HepG2 (cell line): Measurements from ENCODE around the gene GPSM1. TPM values are rescaled to one million over a fixed set of nuclear protein-coding genes. Genes with fewer than 3 reads are reported as not detected.

Experiments
- AHR ChIP-seq: IDR thresholded peaks from 2 replicates; pipeline ENCODE4 v1.6.1; 2018; ENCODE audit warnings: missing genetic modification reagents, missing compliant biosample characterization
- ARNT2 ChIP-seq: sonication (generic); formaldehyde crosslinking; IDR thresholded peaks from 2 replicates; pipeline ENCODE4 v1.8.0; 2022; ENCODE audit warnings: mild to moderate bottlenecking, low read depth, missing genetic modification reagents, moderate library complexity
- BCL6 ChIP-seq: IDR thresholded peaks from 2 replicates; pipeline ENCODE4 v1.6.1; 2016; ENCODE audit warnings: missing genetic modification reagents, missing compliant biosample characterization
- CAMTA2 ChIP-seq: sonication (generic); formaldehyde crosslinking; IDR thresholded peaks from 2 replicates; pipeline ENCODE4 v1.4.0; 2020; ENCODE audit warnings: mild to moderate bottlenecking, missing genetic modification reagents, borderline replicate concordance
- HDAC2 ChIP-seq: sonication (generic); formaldehyde crosslinking; IDR thresholded peaks from 2 replicates; pipeline ENCODE4 v1.4.0; 2020; ENCODE audit warnings: missing genetic modification reagents
- ISL2 ChIP-seq: sonication (generic); formaldehyde crosslinking; IDR thresholded peaks from 2 replicates; pipeline ENCODE4 v1.5.0; 2020; ENCODE audit warnings: missing genetic modification reagents
- KDM5A ChIP-seq: fragments of 200-600 bp; sonication (generic); IDR thresholded peaks from 2 replicates; pipeline ENCODE4 v1.7.0; 2018; ENCODE audit warnings: antibody characterized with exemption, mild to moderate bottlenecking, low read length, borderline replicate concordance
- MXI1 ChIP-seq: IDR thresholded peaks from 3 replicates; pipeline ENCODE4 v1.6.1; 2012; ENCODE audit warnings: low read depth, low read length, inconsistent platforms, borderline replicate concordance
- NPAS2 ChIP-seq: sonication (generic); formaldehyde crosslinking; IDR thresholded peaks from 2 replicates; pipeline ENCODE4 v1.8.0; 2022; ENCODE audit warnings: mild to moderate bottlenecking, missing genetic modification reagents, borderline replicate concordance
- RAD51 ChIP-seq: fragments of 450-650 bp; IDR thresholded peaks from 2 replicates; pipeline ENCODE4 v1.6.1; 2016; ENCODE audit warnings: borderline replicate concordance
- RBFOX2 ChIP-seq: fragments of 200-400 bp; formaldehyde crosslinking; IDR thresholded peaks from 2 replicates; pipeline ENCODE4 v1.6.1; 2017; ENCODE audit warnings: low read depth, mild to moderate bottlenecking, low read length
- SAFB2 ChIP-seq: sonication (generic); formaldehyde crosslinking; IDR thresholded peaks from 2 replicates; pipeline ENCODE4 v1.5.1; 2020; ENCODE audit warnings: missing genetic modification reagents, low read depth, mild to moderate bottlenecking, borderline replicate concordance
- SAP130 ChIP-seq: IDR thresholded peaks from 2 replicates; pipeline ENCODE4 v1.6.1; 2016; ENCODE audit warnings: low read depth
- TBP ChIP-seq: sonication (generic); formaldehyde crosslinking; IDR thresholded peaks from 2 replicates; pipeline ENCODE4 v1.5.0; 2020; ENCODE audit warnings: missing genetic modification reagents
- XBP1 ChIP-seq: sonication (generic); formaldehyde crosslinking; IDR thresholded peaks from 2 replicates; pipeline ENCODE4 v1.5.0; 2020; ENCODE audit warnings: missing genetic modification reagents
- ZNF432 ChIP-seq: sonication (generic); formaldehyde crosslinking; IDR thresholded peaks from 2 replicates; pipeline ENCODE4 v1.5.0; 2020; ENCODE audit warnings: missing genetic modification reagents, mild to moderate bottlenecking, borderline replicate concordance
- ZNF460 ChIP-seq: sonication (generic); formaldehyde crosslinking; IDR thresholded peaks from 2 replicates; pipeline ENCODE4 v1.5.1; 2020; ENCODE audit warnings: missing genetic modification reagents, mild to moderate bottlenecking, borderline replicate concordance
- polyA plus RNA-seq, 8 experiments: library from polyadenylated mRNA; depleted of rRNA in 3 of 8; stranded (reverse) in 7 of 8; unstranded in 1 of 8; fragments of >200 nt; fragmentation: Illumina TruSeq in 4 of 8; extraction: Trizol in 4 of 8; gene quantifications; 2 replicates each; pipeline versions ENCODE4 v1.2.1 to v1.2.3, GENCODE V29; 2011 to 2016; ENCODE audit warnings: low read depth in 4 of 8, missing spikeins in 1 of 8, mixed read lengths in 1 of 8; ENCODE audit not compliant: insufficient read depth in 1 of 8
- total RNA-seq, 5 experiments: library from RNA; depleted of rRNA; stranded (reverse); fragments of >200 nt; fragmentation: Illumina TruSeq; extraction: Trizol; gene quantifications; 2 replicates each; pipeline ENCODE4 v1.2.3, GENCODE V29; 2016; ENCODE audit warnings: low read depth in 1 of 5
- TF ChIP-seq, protein P1 (sequence below): fragments of 450-650 bp; IDR thresholded peaks from 2 replicates; pipeline ENCODE4 v1.6.1; 2017; ENCODE audit warnings: mild to moderate bottlenecking
- TF ChIP-seq, protein P2 (sequence below): sonication (generic); formaldehyde crosslinking; IDR thresholded peaks from 2 replicates; pipeline ENCODE4 v1.4.0; 2020; ENCODE audit warnings: missing genetic modification reagents, borderline replicate concordance
- TF ChIP-seq, protein P3 (sequence below): IDR thresholded peaks from 2 replicates; pipeline ENCODE4 v1.6.1; 2016; ENCODE audit warnings: missing compliant biosample characterization, missing genetic modification reagents, borderline replicate concordance
- TF ChIP-seq, protein P4 (sequence below): IDR thresholded peaks from 2 replicates; pipeline ENCODE4 v1.4.0; 2020; ENCODE audit warnings: mild to moderate bottlenecking, missing genetic modification reagents

GPSM1 gene
- total and polyA plus RNA-seq, 2 of the 13 experiments (the other 11 are each of a cell fraction or from before 2014, with no cell fraction given), result 1.0 to 2.4 TPM

DNA sequence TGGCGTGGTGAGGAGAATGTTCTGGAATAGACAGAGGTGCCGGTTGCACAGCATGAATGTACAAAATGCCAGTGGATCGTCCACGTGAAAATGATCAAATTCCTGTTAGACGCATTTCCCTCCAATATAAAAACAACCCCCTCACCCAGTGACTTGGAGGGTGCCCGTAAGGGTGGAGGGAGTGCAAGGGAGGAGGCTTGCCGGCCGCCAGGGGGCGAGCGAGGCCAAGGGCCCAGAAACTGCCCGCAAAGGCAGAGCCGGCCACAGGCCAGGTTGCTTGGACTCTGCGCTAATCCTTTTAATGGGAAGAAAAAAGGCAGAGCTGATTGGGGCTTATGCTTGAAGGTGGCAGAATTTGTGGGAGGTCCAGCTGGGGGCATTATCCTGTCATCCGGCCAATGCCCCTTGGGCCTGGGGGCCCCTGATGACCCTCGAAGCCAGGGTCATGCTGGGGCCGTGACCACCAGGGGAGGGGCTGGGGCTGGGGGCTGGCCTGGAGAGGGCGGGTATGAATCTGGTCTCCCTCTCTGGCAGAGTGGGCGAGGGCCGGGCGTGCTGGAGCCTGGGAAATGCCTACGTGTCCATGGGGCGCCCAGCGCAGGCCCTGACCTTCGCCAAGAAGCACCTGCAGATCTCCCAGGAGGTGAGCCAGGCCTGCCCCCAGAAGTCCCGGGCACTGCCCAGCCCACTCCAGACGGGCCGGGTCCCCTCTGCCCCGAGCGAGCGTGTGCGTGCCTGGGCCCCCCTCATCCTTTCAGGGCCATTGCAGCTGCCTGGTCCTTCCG lies 12.0 kb downstream of the GPSM1 start (continued):
- 0 out of 2 replicates have a peak, but pooled peaks have one; percentile 37 for TF ChIP-seq ISL2 (CRISPR knock-in tag)
- no peak for TF ChIP-seq ZNF432 (CRISPR knock-in tag)
- TF ChIP-seq RAD51, result no peak
- no peak for TF ChIP-seq ZNF460
- TF ChIP-seq CAMTA2, result no peak
- TF ChIP-seq MXI1, result no peak; the same call in 2 of the 3 replicates
- TF ChIP-seq AHR (CRISPR knock-in tag), result no peak
- no peak for TF ChIP-seq RBFOX2
- no peak for TF ChIP-seq SAFB2 (CRISPR knock-in tag)
- 0 out of 2 replicates have a peak, but pooled peaks have one; percentile 21 for TF ChIP-seq HDAC2 (CRISPR knock-in tag)
- no peak for TF ChIP-seq XBP1
- no peak for TF ChIP-seq ARNT2
- TF ChIP-seq, protein P1, sequence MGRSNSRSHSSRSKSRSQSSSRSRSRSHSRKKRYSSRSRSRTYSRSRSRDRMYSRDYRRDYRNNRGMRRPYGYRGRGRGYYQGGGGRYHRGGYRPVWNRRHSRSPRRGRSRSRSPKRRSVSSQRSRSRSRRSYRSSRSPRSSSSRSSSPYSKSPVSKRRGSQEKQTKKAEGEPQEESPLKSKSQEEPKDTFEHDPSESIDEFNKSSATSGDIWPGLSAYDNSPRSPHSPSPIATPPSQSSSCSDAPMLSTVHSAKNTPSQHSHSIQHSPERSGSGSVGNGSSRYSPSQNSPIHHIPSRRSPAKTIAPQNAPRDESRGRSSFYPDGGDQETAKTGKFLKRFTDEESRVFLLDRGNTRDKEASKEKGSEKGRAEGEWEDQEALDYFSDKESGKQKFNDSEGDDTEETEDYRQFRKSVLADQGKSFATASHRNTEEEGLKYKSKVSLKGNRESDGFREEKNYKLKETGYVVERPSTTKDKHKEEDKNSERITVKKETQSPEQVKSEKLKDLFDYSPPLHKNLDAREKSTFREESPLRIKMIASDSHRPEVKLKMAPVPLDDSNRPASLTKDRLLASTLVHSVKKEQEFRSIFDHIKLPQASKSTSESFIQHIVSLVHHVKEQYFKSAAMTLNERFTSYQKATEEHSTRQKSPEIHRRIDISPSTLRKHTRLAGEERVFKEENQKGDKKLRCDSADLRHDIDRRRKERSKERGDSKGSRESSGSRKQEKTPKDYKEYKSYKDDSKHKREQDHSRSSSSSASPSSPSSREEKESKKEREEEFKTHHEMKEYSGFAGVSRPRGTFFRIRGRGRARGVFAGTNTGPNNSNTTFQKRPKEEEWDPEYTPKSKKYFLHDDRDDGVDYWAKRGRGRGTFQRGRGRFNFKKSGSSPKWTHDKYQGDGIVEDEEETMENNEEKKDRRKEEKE, result no peak
- TF ChIP-seq, protein P2, sequence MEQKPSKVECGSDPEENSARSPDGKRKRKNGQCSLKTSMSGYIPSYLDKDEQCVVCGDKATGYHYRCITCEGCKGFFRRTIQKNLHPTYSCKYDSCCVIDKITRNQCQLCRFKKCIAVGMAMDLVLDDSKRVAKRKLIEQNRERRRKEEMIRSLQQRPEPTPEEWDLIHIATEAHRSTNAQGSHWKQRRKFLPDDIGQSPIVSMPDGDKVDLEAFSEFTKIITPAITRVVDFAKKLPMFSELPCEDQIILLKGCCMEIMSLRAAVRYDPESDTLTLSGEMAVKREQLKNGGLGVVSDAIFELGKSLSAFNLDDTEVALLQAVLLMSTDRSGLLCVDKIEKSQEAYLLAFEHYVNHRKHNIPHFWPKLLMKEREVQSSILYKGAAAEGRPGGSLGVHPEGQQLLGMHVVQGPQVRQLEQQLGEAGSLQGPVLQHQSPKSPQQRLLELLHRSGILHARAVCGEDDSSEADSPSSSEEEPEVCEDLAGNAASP (CRISPR knock-in tag), result no peak; the same call in 1 of the 2 replicates
- TF ChIP-seq KDM5A, result no peak
- peak; percentile 68 for TF ChIP-seq SAP130 (CRISPR knock-in tag)
- TF ChIP-seq, protein P3, sequence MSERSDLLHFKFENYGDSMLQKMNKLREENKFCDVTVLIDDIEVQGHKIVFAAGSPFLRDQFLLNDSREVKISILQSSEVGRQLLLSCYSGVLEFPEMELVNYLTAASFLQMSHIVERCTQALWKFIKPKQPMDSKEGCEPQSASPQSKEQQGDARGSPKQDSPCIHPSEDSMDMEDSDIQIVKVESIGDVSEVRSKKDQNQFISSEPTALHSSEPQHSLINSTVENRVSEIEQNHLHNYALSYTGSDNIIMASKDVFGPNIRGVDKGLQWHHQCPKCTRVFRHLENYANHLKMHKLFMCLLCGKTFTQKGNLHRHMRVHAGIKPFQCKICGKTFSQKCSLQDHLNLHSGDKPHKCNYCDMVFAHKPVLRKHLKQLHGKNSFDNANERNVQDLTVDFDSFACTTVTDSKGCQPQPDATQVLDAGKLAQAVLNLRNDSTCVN (CRISPR knock-in tag), result no peak
- TF ChIP-seq NPAS2, result no peak
- no peak for TF ChIP-seq TBP (CRISPR knock-in tag)
- TF ChIP-seq BCL6, result 0 out of 2 replicates have a peak, but pooled peaks have one; percentile 14
- TF ChIP-seq, protein P4, sequence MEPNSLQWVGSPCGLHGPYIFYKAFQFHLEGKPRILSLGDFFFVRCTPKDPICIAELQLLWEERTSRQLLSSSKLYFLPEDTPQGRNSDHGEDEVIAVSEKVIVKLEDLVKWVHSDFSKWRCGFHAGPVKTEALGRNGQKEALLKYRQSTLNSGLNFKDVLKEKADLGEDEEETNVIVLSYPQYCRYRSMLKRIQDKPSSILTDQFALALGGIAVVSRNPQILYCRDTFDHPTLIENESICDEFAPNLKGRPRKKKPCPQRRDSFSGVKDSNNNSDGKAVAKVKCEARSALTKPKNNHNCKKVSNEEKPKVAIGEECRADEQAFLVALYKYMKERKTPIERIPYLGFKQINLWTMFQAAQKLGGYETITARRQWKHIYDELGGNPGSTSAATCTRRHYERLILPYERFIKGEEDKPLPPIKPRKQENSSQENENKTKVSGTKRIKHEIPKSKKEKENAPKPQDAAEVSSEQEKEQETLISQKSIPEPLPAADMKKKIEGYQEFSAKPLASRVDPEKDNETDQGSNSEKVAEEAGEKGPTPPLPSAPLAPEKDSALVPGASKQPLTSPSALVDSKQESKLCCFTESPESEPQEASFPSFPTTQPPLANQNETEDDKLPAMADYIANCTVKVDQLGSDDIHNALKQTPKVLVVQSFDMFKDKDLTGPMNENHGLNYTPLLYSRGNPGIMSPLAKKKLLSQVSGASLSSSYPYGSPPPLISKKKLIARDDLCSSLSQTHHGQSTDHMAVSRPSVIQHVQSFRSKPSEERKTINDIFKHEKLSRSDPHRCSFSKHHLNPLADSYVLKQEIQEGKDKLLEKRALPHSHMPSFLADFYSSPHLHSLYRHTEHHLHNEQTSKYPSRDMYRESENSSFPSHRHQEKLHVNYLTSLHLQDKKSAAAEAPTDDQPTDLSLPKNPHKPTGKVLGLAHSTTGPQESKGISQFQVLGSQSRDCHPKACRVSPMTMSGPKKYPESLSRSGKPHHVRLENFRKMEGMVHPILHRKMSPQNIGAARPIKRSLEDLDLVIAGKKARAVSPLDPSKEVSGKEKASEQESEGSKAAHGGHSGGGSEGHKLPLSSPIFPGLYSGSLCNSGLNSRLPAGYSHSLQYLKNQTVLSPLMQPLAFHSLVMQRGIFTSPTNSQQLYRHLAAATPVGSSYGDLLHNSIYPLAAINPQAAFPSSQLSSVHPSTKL (CRISPR knock-in tag), result no peak
